Stimulated activated CD4-positive, alpha-beta T cell treated with anti-CD3 and anti-CD28 coated beads, Interleukin-4, amount 100 ng/mL, for 48 hours (primary cell): ENCODE data around the gene EXOC4.

Experiments used
- DNase-seq, 2 donors: peaks; one replicate each; pipeline ENCODE4 v3.0.0-alpha.2; 2020; ENCODE audit warnings: low read depth in 2 of 2

Gene EXOC4

DNA sequence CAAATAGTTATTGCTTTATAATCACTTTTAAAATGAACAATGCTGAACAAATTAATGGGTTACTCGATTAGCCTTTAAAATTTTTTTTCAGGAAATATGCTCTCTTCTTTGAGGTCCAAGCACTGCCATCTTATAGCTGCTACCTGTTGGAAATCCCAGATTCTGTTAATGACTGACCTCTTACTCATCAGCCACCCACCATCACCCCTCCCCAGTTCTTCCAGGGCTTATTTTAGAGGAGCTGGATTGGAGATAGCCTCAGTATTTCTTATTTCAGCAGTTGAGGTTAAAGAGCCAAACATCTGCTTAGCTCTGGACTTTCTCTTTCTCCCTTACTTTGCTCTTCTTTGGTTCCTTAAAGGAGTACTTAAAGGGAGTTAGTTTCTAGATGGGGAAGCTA, 420.0 kb downstream of the EXOC4 start:
- DNase-seq = no peak

DNA sequence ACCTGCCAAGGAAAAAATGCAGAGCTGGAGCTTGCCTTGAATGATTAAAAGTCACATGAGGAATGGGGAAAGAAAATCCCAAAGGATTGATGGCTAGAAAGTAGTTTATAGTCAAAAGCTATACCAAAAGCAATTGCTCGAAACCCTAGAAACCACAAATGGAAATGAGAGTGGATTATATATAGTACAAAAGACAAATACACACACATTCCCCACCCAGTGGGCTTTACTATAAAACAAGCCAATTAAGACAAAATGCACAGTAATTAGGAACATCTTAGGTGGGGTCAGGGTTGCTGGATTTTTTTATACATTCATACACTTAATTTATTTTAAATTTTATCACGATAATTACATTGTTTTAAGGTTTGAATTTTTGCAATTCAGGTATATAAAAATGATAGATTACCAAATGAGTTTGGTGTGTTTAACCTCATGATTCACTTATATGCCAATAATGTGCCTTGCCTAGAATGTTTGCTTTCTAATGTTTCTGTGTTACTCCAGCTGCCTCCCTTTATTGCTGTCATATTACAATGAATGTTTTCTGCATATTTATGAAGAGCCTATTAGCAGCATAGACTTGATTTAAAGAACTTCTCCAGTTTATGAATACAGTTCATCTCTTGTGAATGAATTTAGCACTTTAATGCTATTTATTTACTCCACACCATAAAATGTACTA, 421.3 kb downstream of the EXOC4 start:
- no peak for DNase-seq

DNA sequence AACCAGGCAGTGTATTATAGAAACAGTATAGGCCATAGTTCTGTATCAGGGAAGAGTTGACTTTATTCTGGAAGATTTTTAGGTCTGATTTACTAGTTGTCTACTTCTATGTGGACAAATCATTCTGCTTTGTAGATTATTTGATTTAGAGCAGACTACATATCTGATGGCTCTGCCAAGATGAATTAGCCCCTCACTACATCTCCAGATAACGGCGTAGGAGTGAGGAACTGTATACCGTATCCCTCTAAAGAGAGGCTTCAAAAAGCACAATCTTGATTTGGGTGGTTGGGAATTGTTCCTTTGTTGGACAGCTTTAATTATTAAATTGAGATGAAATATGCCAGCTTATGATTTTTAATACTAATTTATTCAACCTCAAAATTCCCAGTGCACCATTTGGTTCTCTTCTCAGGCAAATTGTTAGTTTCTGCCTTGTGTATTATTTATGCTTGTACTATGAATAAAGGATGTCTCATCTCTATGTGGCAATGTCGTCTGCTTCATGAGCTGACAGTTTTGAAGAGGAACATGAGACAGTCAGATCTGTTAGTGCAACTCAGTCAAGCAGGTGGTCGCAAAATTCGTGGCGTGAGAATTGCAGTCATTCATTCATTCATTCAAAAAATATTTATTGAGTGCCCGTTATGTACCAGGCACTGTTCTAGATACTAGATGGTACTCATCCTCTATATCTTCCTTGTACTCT, 422.8 kb downstream of the EXOC4 start:
- no peak for DNase-seq

DNA sequence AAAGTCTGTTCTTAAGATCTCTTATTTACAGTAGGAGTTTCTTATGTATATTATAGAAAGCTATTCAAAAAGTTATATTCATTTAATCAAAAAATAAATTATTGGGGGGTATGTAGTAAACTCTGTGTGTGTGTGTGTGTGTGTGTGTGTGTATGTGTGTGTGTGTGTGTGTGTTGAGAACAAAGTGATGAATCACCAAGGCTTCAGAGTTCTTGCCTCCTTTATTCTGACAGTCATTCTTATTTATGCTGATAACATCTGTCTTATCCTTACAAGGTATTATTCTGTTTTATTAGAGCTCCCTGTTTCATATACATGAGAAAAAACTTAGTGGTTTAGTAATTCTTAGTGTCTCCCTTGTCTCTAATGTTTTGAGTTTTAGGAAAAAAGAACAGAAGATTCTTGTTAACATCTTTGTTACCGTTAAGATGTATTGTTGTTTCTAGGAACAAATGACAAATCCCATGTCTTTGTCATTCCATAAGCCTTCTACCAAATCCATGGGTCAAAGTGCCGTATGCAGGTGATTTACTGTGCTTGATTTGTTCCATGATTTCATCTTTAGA, 424.0 kb downstream of the EXOC4 start:
- no peak for DNase-seq

DNA sequence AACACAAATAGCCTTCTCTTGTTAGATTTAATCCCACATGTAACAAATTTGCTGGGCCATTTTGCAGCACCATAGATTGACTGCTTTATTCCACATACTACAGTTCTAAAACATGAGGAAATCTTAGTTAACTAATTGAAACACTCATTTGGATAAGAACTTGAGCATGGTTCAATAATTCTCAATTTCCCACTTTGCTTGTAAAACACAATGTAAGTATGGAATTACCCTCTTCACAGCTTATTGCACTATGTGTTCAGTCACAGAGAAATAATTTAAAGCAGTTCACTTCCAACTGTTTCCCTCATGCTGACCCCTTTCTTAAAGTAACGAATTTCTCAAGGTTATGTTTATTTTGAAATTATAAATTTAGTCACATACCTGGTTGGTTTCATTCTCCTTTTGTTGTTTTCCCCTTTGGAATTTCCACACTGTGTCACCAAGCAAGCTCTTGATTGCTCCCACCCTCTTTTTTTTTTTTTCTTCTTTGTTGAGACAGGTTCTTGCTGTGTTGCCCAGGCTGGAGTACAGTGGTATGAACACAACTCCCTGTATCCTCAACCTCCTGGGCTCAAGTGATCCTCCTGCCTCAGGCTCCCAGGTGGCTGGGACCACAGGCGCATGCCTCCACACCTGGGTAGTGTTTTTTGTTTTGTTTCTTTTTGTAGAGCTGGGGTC, 425.4 kb downstream of the EXOC4 start:
- DNase-seq = no peak

DNA sequence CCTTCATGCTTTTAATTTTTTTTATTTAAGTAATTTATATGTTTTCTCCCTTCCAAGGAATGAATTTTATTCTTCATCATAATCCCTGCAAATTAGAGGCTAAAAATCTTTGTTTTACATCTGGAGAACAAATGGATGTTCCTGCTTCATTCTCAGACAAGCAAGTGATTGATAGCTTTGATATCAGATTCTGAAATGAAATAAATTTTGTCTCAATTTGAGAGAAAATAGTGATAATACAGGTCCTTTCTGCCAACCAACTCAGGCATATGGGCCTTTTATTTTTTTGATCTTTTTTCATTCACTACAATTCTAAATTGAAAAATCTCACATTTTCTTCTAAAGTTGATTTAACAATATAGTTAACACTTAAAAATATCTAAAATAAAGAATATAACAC, 427.1 kb downstream of the EXOC4 start:
- no peak for DNase-seq

DNA sequence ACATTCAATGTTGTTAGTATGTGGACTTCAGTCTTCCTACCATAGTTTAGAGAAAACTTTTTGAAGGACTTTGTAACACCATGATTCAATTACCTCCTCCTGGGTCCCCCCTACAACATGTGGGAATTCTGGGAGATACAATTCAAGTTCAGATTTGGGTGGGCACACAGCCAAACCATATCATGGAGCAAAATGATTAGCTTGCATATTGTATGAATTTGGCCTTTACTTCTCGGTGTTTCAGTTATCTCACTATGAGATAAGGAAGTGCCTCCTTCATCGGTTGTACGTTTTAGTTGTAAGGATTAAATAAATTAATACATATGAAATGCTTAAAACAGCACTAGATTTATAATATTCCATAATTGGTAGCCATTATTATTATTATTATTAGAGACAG, 428.7 kb downstream of the EXOC4 start:
- DNase-seq = no peak

DNA sequence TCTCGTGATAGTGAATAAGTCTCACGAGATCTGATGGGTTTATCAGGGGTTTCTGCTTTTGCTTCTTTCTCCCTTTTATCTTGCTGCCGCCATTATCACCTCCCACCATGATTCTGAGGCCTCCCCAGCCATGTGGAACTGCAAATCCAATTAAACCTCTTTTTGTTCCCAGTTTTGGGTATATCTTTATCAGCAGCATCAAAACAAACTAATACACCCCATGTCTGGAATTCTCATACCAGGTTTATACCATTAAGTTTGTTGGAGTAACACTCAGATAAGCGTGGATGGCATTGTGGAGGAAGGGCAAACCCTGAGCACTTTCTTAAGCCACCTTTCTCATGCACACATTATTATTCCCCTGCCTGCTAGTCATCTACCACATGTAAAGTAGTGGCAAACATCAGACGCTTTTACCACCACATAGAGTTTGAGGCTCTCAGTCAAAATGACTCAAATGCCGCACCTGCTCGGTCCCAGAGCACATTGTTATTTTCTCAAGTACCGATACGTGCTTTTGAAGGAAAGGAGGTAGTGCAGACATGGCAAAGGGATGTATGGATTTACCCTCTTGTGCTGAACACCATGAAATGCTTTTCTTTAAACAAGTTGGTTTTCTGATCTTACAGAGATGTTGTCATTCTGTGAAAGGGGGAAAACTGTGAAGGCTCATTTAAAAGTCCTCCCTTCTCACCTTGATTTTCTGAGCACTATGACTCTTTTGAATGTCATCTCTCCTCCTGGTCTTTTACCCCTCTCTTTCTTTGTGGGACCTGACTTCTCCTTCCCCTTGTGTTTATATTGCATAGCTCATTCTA, 429.7 kb downstream of the EXOC4 start:
- DNase-seq = no peak

DNA sequence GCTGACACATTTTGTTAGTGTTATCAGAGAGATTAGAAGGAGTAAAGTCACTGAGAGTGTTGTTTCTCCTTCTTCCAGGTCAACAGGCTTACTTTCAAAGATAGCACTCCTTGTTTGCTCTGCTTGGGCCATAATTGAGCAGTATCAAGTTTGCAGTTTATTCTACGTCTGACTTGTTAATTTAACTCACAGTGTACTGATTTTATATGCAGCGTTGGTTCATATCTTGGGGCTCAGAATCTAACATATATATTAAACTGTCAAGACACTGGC, 430.2 kb downstream of the EXOC4 start:
- DNase-seq = no peak

DNA sequence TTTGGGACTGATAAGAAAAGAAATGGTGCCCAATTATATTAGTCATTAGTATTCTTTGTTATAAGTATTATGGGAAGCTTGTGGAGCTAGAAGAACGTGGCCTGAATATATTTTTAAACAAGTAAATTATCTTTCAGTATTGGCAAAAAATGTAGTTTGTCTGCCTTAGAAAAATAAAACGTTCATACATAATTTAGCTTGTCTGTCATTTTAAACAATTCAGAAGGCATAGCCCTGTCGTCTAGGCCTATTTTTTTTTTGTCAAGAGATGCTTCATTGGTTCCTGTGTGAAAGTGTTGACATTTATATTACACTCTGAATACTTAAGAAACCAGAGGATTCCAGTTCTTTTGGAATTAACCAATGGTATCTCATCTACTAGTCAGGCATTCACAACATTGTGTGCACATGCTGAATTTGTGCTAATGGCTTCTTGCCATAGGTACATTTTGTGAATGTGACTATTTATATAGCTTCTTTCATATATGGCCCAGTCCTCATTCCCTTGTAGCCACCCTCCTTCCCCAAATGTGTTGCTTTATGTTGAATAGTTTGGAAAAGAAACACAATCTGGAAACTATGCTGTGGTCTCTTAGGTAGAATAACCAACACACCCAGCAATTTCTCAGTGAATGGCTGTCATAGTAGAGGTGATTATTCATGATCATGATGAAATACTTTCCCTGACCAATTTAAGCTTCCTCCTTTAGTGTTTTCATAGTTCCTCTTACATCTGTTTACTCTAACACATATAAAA, 435.8 kb downstream of the EXOC4 start:
- no peak for DNase-seq

DNA sequence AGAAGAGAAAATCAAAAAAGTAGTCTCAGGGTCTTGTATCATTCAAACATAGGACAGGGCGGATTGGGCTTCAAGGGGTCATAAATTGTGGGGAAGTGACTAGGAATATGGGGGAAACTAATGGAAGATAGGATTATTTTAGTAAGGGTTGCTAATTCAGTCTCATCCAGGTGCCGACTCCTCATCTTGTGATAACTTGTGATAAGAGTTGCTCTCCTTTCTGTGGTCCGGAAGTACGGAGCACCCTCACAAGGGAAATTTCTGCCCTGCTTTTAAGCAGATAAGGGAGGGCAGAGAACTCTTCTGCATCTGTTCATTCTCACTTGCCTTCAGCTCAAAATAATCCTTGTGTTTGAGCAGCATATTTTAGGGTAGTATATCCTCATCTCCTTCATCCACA, 437.9 kb downstream of the EXOC4 start:
- DNase-seq = no peak

DNA sequence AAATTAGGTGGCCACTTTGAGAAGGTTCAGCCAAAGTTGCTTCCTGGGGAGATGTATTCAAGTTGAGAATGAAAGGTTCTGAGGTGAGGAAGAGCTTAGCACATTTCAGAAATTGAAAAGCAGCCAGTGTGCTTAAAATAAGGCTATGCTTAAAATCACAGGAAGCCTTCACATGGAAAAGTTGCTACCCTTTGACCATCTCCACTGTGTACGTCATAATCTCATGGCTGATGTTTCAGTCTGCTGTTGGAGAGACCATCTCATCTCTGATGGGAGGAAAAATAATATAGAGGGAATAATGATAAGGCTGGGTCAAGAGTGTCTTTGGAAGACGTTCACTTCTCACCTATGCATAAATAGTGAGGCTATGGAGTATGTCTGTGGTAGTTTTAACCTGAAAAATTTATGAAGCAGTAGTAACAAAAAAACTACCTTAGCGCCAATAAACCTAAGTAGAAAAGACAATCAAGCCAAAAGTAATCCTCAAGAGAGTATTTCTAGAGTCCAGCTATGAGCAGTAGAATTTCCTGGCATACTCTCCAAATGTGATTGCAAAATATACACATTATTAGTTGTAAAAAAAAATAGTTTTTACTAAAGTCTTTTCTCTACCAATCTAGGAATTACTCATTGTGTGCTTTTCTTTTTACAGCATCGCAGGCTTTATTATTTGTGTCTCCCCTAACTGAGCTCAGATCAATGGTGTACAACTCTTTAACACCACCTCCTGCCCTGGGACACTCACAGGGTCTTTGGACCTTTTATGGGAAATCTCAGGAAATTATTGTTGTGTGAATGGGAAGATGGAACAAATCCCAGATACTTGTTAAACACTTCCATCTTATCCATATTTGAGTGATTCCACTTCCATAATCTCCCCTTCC, 439.1 kb downstream of the EXOC4 start:
- no peak for DNase-seq

DNA sequence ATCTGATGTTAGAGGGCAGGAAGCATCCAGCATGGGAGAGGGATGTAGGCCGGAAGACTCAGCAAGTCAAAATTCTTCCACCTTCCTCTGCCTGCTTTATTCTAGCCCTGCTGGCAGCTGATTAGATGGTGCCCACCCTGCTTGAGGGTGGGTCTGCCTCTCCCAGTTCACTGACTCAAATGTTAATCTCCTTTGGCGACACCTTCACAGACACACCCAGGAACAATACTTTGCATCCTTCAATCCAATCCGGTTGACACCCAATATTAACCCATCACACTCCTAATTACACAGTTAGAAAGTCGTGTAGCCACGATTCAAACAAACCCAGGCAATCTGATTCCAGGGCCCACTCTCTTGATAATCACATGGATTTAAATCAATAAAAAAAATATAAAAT, 440.4 kb downstream of the EXOC4 start:
- DNase-seq = no peak

DNA sequence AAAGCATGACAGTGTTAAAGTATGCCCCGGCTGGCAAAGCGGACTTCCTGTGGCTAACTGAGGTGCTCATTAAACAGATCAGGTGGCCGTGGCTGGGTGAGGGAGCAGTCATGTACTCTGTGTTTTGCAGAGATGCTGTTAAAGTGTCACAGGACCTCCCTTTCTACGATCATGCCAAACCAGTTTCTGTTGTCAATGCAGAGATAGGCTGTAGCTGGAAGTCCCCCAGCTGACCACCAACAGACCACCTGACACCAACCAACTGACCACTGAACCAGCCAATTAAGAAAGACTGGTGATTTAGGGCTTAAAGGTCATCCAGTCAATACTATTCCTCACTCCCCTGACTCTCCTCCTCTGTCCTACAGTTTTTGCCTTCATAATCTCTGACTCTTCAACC, 443.2 kb downstream of the EXOC4 start:
- no peak for DNase-seq

DNA sequence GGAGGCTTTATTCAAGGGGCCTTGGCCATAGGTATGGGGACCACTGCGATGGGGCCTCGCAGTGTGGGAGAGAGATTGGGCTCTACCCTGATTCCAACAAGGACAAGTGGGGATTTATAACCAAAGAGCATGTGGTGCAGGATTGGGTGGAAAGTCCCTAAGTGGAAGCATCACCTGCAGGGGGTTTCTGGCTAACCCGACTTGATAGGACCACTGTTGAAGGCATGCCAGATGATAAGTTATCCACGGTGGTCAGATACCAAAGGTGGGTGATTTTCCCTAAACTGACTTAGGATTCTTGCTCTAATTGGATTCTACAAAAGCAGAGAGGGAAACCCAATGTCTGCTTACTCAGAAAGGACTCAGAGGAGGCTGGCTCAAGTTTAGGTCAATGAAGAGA, 444.7 kb downstream of the EXOC4 start:
- DNase-seq = no peak

DNA sequence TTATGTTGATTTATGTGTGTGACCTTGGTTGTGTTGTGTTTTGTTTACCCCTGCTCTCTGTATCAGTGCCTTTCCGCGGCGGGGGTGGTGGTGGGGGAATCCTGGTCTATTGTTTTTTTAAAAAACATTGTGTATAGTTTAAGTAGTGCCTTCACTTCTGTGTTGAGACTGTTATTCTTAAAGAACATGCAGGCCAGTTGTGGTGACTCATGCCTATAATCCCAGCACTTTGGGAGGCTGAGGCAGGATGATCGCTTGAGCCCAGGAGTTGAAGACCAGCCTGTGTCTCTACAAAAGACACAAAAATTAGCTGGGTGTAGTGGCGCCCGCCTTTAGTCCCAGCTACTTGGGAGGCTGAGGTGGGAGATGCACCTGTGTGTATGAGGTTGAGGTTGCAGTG, 445.2 kb downstream of the EXOC4 start:
- DNase-seq = no peak

DNA sequence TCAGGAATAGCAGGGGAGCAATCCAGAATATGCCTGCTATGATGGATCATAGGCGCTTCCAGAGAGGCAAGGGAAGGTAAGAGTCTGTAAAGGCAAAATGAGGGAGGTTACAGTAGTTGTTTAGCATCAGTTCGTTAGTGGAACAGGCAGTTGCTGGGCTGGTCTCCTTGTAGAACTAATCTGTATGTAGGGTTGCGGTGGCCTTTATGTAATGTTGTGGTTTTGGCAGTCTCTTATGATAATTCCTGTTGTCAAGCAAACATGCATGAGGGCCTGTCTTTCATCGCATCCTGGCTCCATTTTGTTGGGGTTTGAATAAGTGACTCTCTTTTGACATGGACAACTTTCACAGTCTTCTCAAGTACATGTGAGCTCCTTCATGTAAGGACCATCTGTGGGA, 446.5 kb downstream of the EXOC4 start:
- DNase-seq = no peak

DNA sequence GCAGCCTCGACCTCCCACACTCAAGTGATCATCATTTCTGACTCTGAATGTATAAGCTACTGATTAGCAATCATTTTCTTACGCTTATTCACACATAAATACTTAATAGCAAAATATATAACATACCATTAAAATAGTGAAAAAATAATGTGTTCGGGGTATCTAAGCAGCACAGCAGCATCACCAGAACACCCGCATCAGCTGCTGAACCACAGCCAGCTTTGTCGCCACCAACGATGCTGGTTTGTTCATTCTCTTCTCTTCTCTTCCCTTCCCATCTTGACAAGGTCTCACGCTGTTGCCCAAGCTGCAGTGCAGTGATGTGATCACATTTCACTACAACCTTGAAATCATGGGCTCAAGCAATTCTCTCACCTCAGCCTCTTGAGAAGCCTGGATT, 449.2 kb downstream of the EXOC4 start:
- DNase-seq = no peak

DNA sequence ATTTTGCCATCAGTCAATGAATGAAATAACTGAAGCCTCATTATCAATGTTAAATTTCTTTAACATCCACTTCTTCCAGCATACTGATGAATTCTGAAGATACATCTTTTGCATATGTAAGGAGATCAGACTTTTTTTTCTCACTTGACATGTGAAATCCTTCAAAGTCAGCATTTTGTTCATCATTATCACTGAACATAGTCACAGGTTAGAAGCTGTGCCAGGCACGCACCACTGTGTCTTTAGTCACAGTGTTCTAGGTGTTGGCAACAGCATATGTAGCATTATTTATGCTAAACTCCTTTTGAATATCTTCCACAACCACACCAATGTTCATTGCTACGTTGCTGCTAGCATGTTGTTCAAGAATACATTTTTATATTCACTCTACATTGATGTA, 450.1 kb downstream of the EXOC4 start:
- DNase-seq = no peak

DNA sequence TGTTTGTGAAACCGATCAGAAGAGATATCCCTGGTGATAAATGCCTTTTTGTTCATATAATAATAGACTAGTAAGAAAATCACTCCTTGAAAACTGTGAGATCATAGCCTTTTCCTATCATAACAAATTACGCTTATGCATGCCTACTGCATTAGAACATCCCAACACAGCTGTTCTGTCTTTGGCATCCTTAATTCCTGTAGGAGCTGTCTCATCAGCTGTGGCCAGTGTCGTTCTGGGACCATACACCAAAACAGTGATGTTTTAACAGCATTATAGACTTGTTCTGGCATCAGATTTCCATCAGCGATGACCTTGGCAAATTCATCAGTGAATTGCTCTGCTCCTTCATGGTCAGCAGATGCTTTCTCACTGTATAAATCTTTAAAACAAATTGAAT, 450.7 kb downstream of the EXOC4 start:
- DNase-seq = no peak

DNA sequence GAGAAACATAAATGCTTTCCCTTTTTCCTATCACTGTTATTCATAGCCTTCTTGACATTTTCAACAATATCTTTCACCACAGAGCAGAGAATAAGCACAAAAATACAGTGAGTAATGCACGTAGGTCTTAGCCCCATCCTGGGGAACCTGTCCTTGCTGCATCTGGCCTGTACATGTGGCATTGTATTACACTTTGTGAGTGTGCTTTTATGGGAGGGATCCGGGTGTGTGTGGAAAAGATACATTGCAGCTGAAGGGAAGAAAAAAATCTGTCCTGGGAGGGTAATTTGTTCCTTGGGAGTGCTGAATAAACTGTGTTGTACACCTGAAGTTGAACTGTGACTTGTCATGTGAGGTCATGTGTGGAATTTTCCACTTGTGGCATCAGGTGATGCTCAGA, 451.6 kb downstream of the EXOC4 start:
- DNase-seq = no peak
